Omental fat pad (tissue), 4 donors: Measurements from ENCODE around the gene CXCL10. TPM values are rescaled to one million over a fixed set of nuclear protein-coding genes. Genes with fewer than 3 reads are reported as not detected.

Experiments used
- ATAC-seq: fragments of 150-250 bp; one replicate; pipeline ENCODE4 v1.9.1; 2016; ENCODE audit warnings: mild to moderate bottlenecking, moderate library complexity; ENCODE audit not compliant: low FRiP score
- DNase-seq: peaks from one replicate; pipeline ENCODE4 v3.0.0-alpha.2; 2019; ENCODE audit warnings: low spot score
- CTCF ChIP-seq, 3 donors: fragments of 450-650 bp; IDR thresholded peaks; one replicate each; pipeline ENCODE4 v1.5.1; 2016 to 2017; ENCODE audit warnings: antibody characterized with exemption in 3 of 3, mild to moderate bottlenecking in 3 of 3, moderate library complexity in 2 of 3
- total RNA-seq, 4 donors: library from RNA; depleted of rRNA; stranded (reverse); fragments of >200 nt; gene quantifications; one replicate each; pipeline ENCODE4 v1.1.0, GENCODE V29; 2016

CXCL10 gene
- total RNA-seq, 4 donors from 2014 or later = 0.46 to 3.5 (median 1.7) TPM; not detected in 1

GRCh38 chr4:76036855-76037254 is 13.6 kb upstream of the CXCL10 start:
- no peak for DNase-seq
- no peak for ATAC-seq
- TF ChIP-seq CTCF (IDR thresholded peaks at IDR 0.05) = no peak

GRCh38 chr4:76035799-76036380 is 12.6 kb upstream of the CXCL10 start, which contains the start of gene CXCL11:
TSS of gene CXCL11 (minus strand) at chr4:76036070. CDS start at chr4:76035987, 83 bp downstream.
- no peak for TF ChIP-seq CTCF (IDR thresholded peaks at IDR 0.05)
- no peak for DNase-seq
- no peak for ATAC-seq

- TF ChIP-seq CTCF (IDR thresholded peaks at IDR 0.05) = no peak
- ATAC-seq = no peak
- no peak for DNase-seq
Observed at GRCh38 chr4:76035141-76035540, 11.8 kb upstream of the CXCL10 start.

GRCh38 chr4:76029300-76029699 is 6.0 kb upstream of the CXCL10 start:
- DNase-seq = no peak
- no peak for ATAC-seq
- no peak for TF ChIP-seq CTCF (IDR thresholded peaks at IDR 0.05)

- no peak for TF ChIP-seq CTCF (IDR thresholded peaks at IDR 0.05)
- ATAC-seq (no peak), DNase-seq (no peak)
Observed at GRCh38 chr4:76028350-76028765, 5.1 kb upstream of the CXCL10 start.

GRCh38 chr4:76024065-76024464 is 768 bp upstream of the CXCL10 start:
- ATAC-seq (no peak), DNase-seq (no peak)
- no peak for TF ChIP-seq CTCF (IDR thresholded peaks at IDR 0.05)

- TF ChIP-seq CTCF (IDR thresholded peaks at IDR 0.05) = no peak
- ATAC-seq (no peak), DNase-seq (no peak)
Observed at GRCh38 chr4:76022677-76023076, 620 bp downstream of the CXCL10 start.
